Testis (tissue), 3 donors: Measurements from ENCODE around the gene PRRX1. TPM values are rescaled to one million over a fixed set of nuclear protein-coding genes. Genes with fewer than 3 reads are reported as not detected.

Experiments used
- DNase-seq: peaks from one replicate; pipeline ENCODE4 v3.0.0-alpha.2; 2019
- H3K27ac ChIP-seq, 2 donors: fragments of 200-600 bp; sonication (generic); one replicate each; pipeline ENCODE4 v1.5.1; 2019
- H3K27me3 ChIP-seq: fragments of 200-600 bp; sonication (generic); one replicate; pipeline ENCODE4 v1.5.1; 2019
- H3K36me3 ChIP-seq: fragments of 200-600 bp; sonication (generic); one replicate; pipeline ENCODE4 v1.5.1; 2017; ENCODE audit warnings: low read depth; ENCODE audit errors: missing control alignments
- H3K4me1 ChIP-seq: fragments of 200-600 bp; sonication (generic); one replicate; pipeline ENCODE4 v1.5.1; 2019
- H3K4me3 ChIP-seq, 2 donors: fragments of 200-600 bp; sonication (generic); one replicate each; pipeline ENCODE4 v1.5.1; 2017 to 2019
- H3K9me3 ChIP-seq: fragments of 200-600 bp; sonication (generic); one replicate; pipeline ENCODE4 v1.5.1; 2017
- POLR2A ChIP-seq: fragments of 450-650 bp; IDR thresholded peaks from one replicate; pipeline ENCODE4 v1.6.1; 2017; ENCODE audit warnings: antibody characterized with exemption, mild to moderate bottlenecking, moderate library complexity
- WGBS, 2 donors: methylation state at CpG; one replicate each; pipeline ENCODE4 v1.1.5; 2018; 5-methylcytosine and 5-hydroxymethylcytosine counted together
- intact Hi-C: fragments of 100-400 bp; cut with DNase I; formaldehyde crosslinking; loops from one replicate; pipeline ENCODE4 v1.15.1; 2023; ENCODE audit warnings: low total_unique reads
- polyA plus RNA-seq: library from polyadenylated mRNA; stranded (reverse); fragments of 350-450 nt; fragmentation: Illumina TruSeq; extraction: RNeasy Lipid Tissue Mini Kit (QIAGEN cat#74804); gene quantifications from one replicate; pipeline ENCODE4 v1.2.3, GENCODE V29; 2014; ENCODE audit warnings: low read depth, low replicate concordance; ENCODE audit not compliant: insufficient read depth
- total RNA-seq, 2 donors: library from RNA; depleted of rRNA; stranded (reverse); fragments of >200 nt; gene quantifications; one replicate each; pipeline ENCODE4 v1.2.3, GENCODE V29; 2016
- TF ChIP-seq, protein P1 (sequence below), 3 experiments: fragments of 450-650 bp in 2 of 3; fragments of 200-600 bp in 1 of 3; sonication (generic) in 1 of 3; IDR thresholded peaks; one replicate each; pipeline ENCODE4 v1.5.1; 2016 to 2019; ENCODE audit warnings: antibody characterized with exemption in 3 of 3, mild to moderate bottlenecking in 2 of 3, moderate library complexity in 1 of 3

Gene PRRX1
- total and polyA plus RNA-seq, 3 donors from 2014 or later, result 26.3 to 74.8 (median 28.5) TPM

DNA sequence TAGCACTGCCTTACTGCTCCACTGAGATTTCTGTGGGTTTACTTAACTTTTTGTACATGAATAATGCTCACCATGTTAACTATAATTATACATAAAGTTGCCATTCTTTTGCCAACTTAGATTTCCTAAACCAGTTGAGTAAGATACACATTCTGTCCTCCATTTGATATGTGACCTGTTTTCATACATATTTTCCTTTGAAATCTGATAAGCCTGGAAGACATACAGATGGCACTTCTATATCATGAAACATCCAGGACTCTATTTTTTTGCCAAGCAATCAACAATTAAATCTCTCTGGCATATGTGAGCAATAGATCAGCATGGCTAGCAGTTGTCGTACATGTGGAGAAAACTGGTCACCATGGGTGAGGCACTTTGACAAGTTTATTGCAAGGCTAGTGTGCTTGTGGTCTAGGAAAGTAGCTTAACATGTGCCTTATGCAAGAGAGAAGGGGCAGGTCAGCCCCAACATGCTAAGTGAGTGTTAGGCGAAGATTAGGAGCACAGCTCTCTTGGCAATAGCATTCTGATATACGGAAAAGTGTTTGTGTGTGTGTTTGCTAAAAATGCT, 14.2 kb downstream of the PRRX1 start:
- peaks cover 9% of the 10 kb centered on the region for H3K4me1 ChIP-seq
- no peak for DNase-seq
- no peak overlapping the region for H3K4me3 ChIP-seq
- H3K36me3 ChIP-seq, result no peaks in the 10 kb centered on the region
- 78 to 85% methylated on average over 3 of the region's 3 CpGs for WGBS, 2 donors
- no peaks in the 10 kb centered on the region for H3K27me3 ChIP-seq
- H3K9me3 ChIP-seq, result no peaks in the 10 kb centered on the region
- TF ChIP-seq, protein P1, sequence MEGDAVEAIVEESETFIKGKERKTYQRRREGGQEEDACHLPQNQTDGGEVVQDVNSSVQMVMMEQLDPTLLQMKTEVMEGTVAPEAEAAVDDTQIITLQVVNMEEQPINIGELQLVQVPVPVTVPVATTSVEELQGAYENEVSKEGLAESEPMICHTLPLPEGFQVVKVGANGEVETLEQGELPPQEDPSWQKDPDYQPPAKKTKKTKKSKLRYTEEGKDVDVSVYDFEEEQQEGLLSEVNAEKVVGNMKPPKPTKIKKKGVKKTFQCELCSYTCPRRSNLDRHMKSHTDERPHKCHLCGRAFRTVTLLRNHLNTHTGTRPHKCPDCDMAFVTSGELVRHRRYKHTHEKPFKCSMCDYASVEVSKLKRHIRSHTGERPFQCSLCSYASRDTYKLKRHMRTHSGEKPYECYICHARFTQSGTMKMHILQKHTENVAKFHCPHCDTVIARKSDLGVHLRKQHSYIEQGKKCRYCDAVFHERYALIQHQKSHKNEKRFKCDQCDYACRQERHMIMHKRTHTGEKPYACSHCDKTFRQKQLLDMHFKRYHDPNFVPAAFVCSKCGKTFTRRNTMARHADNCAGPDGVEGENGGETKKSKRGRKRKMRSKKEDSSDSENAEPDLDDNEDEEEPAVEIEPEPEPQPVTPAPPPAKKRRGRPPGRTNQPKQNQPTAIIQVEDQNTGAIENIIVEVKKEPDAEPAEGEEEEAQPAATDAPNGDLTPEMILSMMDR (IDR thresholded peaks at IDR 0.05), result no peak
- TF ChIP-seq POLR2A, result no peak
- intact Hi-C loops, result no loop called here
- no peak overlapping the region for H3K27ac ChIP-seq

GRCh38 chr1:170680428-170680827, 16.5 kb downstream of the PRRX1 start:
- WGBS, 2 donors, result 79 to 83% methylated on average over 3 of the region's 3 CpGs

GRCh38 chr1:170682169-170682568, 18.2 kb downstream of the PRRX1 start:
- 40 to 64% methylated on average over 1 of the region's 1 CpG for WGBS, 2 donors
- DNase-seq, result no peak
- Histone ChIP-seq H3K27ac (no peak overlapping the region), H3K4me1 (no peaks in the 10 kb centered on the region), H3K9me3 (no peaks in the 10 kb centered on the region), H3K4me3 (no peak overlapping the region), H3K27me3 (no peaks in the 10 kb centered on the region), H3K36me3 (no peaks in the 10 kb centered on the region)
- intact Hi-C loops, result no loop called here
- TF ChIP-seq POLR2A, result no peak
- TF ChIP-seq, protein P1 (IDR thresholded peaks at IDR 0.05), result no peak

More at GRCh38 chr1:170680428-170680827, 16.5 kb downstream of the PRRX1 start:
- H3K4me3 ChIP-seq, result no peak overlapping the region
- no peaks in the 10 kb centered on the region for H3K9me3 ChIP-seq
- intact Hi-C loops, result no loop called here
- TF ChIP-seq POLR2A, result no peak
- TF ChIP-seq, protein P1 (IDR thresholded peaks at IDR 0.05), result no peak
- H3K27ac ChIP-seq, result no peak overlapping the region
- DNase-seq, result no peak
- H3K27me3 ChIP-seq, result no peaks in the 10 kb centered on the region
- no peaks in the 10 kb centered on the region for H3K36me3 ChIP-seq
- peaks cover 5% of the 10 kb centered on the region for H3K4me1 ChIP-seq

DNA sequence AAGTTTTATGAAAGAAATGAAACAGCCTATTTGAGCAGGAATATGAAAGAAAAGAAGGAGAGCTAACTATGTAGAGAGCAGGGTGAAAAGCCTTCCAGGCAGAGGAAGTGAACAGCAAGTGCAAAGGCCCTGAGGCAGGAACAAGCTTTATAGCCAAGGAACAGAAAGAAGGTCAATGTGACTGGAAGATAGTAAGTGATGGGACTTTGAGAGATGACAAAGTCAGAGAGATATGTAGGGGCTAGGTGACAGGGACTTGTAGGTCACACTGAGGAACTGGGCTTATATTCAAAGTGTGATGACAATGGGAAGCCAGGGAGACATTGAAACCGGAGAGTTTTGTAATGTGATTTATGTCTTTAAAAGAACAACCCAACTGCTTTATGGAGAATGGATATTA, 18.9 kb downstream of the PRRX1 start:
- Histone ChIP-seq H3K27me3 (no peaks in the 10 kb centered on the region), H3K4me1 (no peaks in the 10 kb centered on the region), H3K36me3 (no peaks in the 10 kb centered on the region), H3K27ac (no peak overlapping the region), H3K9me3 (no peaks in the 10 kb centered on the region), H3K4me3 (no peak overlapping the region)
- 65% methylated on average over 1 of the region's 1 CpG for WGBS, 2 donors
- DNase-seq, result no peak
- TF ChIP-seq POLR2A, result no peak
- TF ChIP-seq, protein P1 (IDR thresholded peaks at IDR 0.05), result no peak
- intact Hi-C loops, result no loop called here

DNA sequence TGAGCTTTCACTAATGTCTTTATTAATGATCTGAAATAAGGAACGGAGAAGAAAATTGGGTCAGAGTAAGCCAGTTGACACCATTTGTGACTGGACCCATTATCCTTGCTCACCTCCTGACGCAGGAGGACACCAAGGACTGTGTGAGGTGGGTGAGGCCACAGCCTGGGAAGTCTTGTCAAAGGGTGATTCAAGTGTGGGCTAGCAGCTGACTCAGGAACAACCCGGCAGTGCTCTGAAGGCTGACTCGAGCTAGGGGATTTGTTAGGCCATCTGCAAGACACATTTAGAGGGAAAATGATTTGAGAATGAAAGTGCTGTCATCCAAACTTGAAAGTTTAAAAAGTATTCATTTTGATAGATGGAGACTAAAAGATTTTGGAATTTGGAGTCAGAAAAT, 21.2 kb downstream of the PRRX1 start:
- H3K27me3 ChIP-seq, result no peaks in the 10 kb centered on the region
- H3K36me3 ChIP-seq, result no peaks in the 10 kb centered on the region
- H3K9me3 ChIP-seq, result no peaks in the 10 kb centered on the region
- WGBS, 2 donors, result 66 to 82% methylated on average over 4 of the region's 4 CpGs
- intact Hi-C loops, result no loop called here
- H3K4me1 ChIP-seq, result peaks cover 6% of the 10 kb centered on the region
- no peak for DNase-seq
- TF ChIP-seq, protein P1 (IDR thresholded peaks at IDR 0.05), result no peak
- no peak for TF ChIP-seq POLR2A
- H3K27ac ChIP-seq, result no peak overlapping the region
- H3K4me3 ChIP-seq, result no peak overlapping the region
